Right cardiac atrium (tissue), 5 donors: ENCODE results near the gene HOXA6. TPM values are rescaled to one million over a fixed set of nuclear protein-coding genes. Genes with fewer than 3 reads are reported as not detected.

Source experiments
- ATAC-seq, 2 donors: fragments of 200-7000 bp; cut with Tn5 transposase; one replicate each; pipeline versions ENCODE4 v1.8.0 to v1.9.1; 2020; ENCODE audit warnings: moderate library complexity in 2 of 2, mild to moderate bottlenecking in 1 of 2
- DNase-seq, 3 donors: peaks; one replicate each; pipeline ENCODE4 v3.0.0-alpha.2; 2020
- H3K27ac ChIP-seq: one replicate; pipeline ENCODE4 v1.5.1; 2013; ENCODE audit warnings: mild to moderate bottlenecking, low read length, control low read depth, moderate library complexity
- H3K27me3 ChIP-seq: one replicate; pipeline ENCODE4 v1.6.1; 2013; ENCODE audit not compliant: control insufficient read depth, insufficient read depth
- H3K4me1 ChIP-seq: one replicate; pipeline ENCODE4 v1.6.1; 2013; ENCODE audit warnings: low read length; ENCODE audit not compliant: control insufficient read depth, insufficient read depth
- H3K4me3 ChIP-seq: one replicate; pipeline ENCODE4 v1.5.1; 2013; ENCODE audit warnings: low read length, control low read depth
- H3K9me3 ChIP-seq: one replicate; pipeline ENCODE4 v1.6.1; 2013; ENCODE audit warnings: low read length; ENCODE audit not compliant: control insufficient read depth
- WGBS: extraction: QIAGEN DNeasy Blood & Tissue Kit; methylation state at CpG from one replicate; pipeline ENCODE4 v1.1.7; 2013; 5-methylcytosine and 5-hydroxymethylcytosine counted together
- intact Hi-C, 4 donors: fragments of 100-400 bp; cut with DNase I; formaldehyde crosslinking; loops; one replicate each; pipeline versions ENCODE4 v1.11.0 to v1.14.0; 2022 to 2023
- polyA plus RNA-seq: library from polyadenylated mRNA; stranded (reverse); fragments of 200-250 nt; gene quantifications from one replicate; pipeline ENCODE4 v1.2.3, GENCODE V29; 2013
- total RNA-seq, 4 donors: library from RNA; stranded (reverse); fragmentation: NEBNext Ultra II Directional; extraction: Animal tissue kit (Norgen Biotek cat#: 25700); gene quantifications; one replicate each; pipeline ENCODE4 v1.2.1, GENCODE V29; 2021
- donor health status: healthy with polysubstance abuse.
- donor health status: DM: no; HTN: yes; CAD: no.
- donor health status: DM: no; HTN: no; CAD: no.
- donor health status: DM: no; HTN: yes; CAD: no; lungs with severe emphysema.
- donor health status: DM: yes; HTN: yes; CAD: no.

HOXA6 gene
- total and polyA plus RNA-seq, 5 donors, result not detected

- no peaks in the 10 kb centered on the region for H3K4me1 ChIP-seq
- ATAC-seq (no peak), DNase-seq (no peak)
- intact Hi-C loops, result no loop called here
- peaks cover 3% of the 10 kb centered on the region for H3K27me3 ChIP-seq
- WGBS, result 32% methylated on average over 53 of the region's 53 CpGs
- H3K4me3 ChIP-seq, result no peak overlapping the region
- no peak overlapping the region for H3K27ac ChIP-seq
- H3K9me3 ChIP-seq, result no peaks in the 10 kb centered on the region
Observed at GRCh38 chr7:27139334-27140125, 8.0 kb downstream of the HOXA6 start.

DNA sequence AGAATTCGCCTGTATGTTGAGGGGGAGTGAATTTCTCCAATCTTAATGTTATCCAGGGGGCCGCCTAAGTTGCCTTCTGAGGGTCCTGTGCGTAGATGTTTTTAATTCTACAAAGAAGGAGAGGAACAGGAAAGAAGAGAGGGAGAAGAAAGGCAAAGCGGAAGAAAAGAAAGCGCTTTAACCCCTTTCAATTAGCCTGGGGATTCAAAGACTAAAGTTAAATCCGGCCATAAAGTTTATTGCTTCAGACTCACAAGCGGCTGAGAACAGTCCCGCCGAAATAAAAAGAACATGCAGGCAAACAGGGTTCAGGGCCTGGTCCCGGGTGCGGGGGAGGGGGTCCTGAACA lies 8.6 kb downstream of the HOXA6 start:
- intact Hi-C loops, result no loop called here
- Histone ChIP-seq H3K27ac (no peak overlapping the region), H3K9me3 (no peaks in the 10 kb centered on the region), H3K27me3 (peaks cover 2% of the 10 kb centered on the region), H3K4me3 (no peak overlapping the region), H3K4me1 (no peaks in the 10 kb centered on the region)
- DNase-seq, result no peak
- WGBS, result 56% methylated on average over 11 of the region's 11 CpGs
- no peak for ATAC-seq

- intact Hi-C loops, result no loop called here
- no peak for ATAC-seq
- 68% methylated on average over 1 of the region's 1 CpG for WGBS
- Histone ChIP-seq H3K27me3 (no peaks in the 10 kb centered on the region), H3K4me1 (no peaks in the 10 kb centered on the region), H3K9me3 (no peaks in the 10 kb centered on the region), H3K4me3 (no peak overlapping the region), H3K27ac (no peak overlapping the region)
- DNase-seq, result no peak
Observed at GRCh38 chr7:27138472-27138871, 9.1 kb downstream of the HOXA6 start.

GRCh38 chr7:27137640-27138315 lies 9.8 kb downstream of the HOXA6 start:
- DNase-seq, result no peak
- 55% methylated on average over 2 of the region's 2 CpGs for WGBS
- ATAC-seq, result no peak
- H3K27me3 ChIP-seq, result no peaks in the 10 kb centered on the region
- H3K9me3 ChIP-seq, result no peaks in the 10 kb centered on the region
- no peaks in the 10 kb centered on the region for H3K4me1 ChIP-seq
- intact Hi-C loops, result no loop called here
- no peak overlapping the region for H3K27ac ChIP-seq
- H3K4me3 ChIP-seq, result no peak overlapping the region

- DNase-seq (no peak), ATAC-seq (no peak)
- intact Hi-C loops, result no loop called here
- Histone ChIP-seq H3K27ac (no peak overlapping the region), H3K4me3 (no peak overlapping the region), H3K27me3 (no peaks in the 10 kb centered on the region), H3K4me1 (no peaks in the 10 kb centered on the region), H3K9me3 (no peaks in the 10 kb centered on the region)
- WGBS, result 26% methylated on average over 2 of the region's 2 CpGs
Observed at GRCh38 chr7:27134392-27134791, 13.2 kb downstream of the HOXA6 start.

DNA sequence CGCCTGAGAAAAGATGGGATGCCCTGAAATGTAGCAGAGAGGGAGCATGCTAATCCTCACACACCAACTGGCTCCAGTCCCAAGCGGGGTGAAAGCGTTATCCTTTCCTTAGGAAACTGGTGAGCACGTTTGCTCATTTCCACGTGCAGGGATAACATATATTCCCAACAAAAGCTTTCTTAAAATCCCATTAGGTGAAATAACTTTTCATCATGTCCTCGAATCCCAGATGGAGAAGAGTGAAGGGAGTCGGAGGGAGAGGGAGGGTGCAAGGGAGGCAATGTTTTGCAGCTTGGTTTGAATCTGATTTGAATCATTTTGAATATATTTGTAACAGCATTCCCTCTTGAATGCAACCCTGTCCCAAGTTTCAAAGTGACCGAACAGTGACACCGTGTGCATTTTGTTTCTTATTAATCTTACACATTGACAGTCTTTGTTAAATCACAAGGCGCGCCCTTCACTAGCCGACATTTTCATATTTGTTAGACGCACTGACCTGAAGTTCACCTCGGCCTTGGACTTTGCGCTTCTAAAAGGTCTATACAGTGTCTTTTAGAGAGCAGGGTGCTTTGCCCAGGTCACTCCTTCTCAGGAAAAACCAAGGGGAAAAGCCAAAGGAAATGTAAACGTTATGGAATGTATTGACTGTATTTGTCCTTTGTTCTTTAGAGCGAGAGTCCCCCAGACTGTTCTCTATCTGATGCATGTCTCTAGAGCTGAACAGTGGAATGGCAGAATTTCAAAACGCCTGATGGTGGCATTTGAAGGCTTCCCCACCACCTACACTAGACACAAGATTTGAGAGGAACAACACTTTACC lies 14.0 kb downstream of the HOXA6 start:
- intact Hi-C loops, result no loop called here
- ATAC-seq (no peak), DNase-seq (no peak)
- 28% methylated on average over 18 of the region's 18 CpGs for WGBS
- Histone ChIP-seq H3K27ac (no peak overlapping the region), H3K9me3 (no peaks in the 10 kb centered on the region), H3K27me3 (no peaks in the 10 kb centered on the region), H3K4me1 (no peaks in the 10 kb centered on the region), H3K4me3 (no peak overlapping the region)

DNA sequence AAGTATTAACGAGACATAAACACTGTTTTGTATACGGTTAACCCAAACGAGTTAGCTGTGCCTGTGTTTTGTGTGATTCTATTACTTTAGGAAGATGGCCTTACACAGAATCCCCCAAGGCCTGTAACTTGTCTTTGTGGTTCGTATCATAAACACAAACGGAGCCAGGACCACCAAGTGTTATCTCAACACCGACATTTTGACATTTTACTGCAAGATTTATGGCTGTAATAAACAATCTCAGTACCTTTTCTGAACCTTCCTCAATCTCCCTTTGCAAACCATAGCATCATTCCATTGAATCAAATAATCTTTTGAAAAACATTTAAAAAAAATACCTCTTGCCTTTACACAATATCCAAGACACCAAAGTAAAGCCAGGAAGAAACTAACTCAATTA lies 14.6 kb downstream of the HOXA6 start:
- no peak overlapping the region for H3K27ac ChIP-seq
- 39% methylated on average over 6 of the region's 6 CpGs for WGBS

DNA sequence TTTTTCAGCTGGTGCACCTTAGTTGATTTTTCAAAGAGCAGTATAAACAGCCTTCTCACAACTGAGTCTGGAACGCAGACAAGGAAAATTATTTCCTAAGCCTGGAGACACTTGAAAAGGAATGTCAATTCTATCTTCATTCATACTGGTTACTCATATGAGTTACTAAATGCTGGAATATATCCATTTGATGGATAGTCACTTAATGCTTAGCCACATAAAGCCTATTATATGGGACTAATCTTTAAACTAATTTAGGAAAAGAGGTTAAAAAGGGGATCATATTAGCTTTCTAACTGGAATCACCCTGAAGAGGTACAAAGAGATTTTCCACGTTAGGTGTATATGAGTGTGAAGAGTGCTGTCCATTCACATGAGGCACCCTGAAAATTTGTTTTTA lies 15.4 kb downstream of the HOXA6 start:
- H3K9me3 ChIP-seq, result no peaks in the 10 kb centered on the region
- ATAC-seq (no peak), DNase-seq (no peak)
- no peaks in the 10 kb centered on the region for H3K4me1 ChIP-seq
- WGBS, result 57% methylated on average over 2 of the region's 2 CpGs
- H3K27me3 ChIP-seq, result no peaks in the 10 kb centered on the region
- H3K4me3 ChIP-seq, result no peak overlapping the region
- no peak overlapping the region for H3K27ac ChIP-seq
- intact Hi-C loops, result no loop called here

More for the DNA sequence above, 14.6 kb downstream of the HOXA6 start:
- Histone ChIP-seq H3K27me3 (no peaks in the 10 kb centered on the region), H3K4me3 (no peak overlapping the region), H3K9me3 (no peaks in the 10 kb centered on the region), H3K4me1 (no peaks in the 10 kb centered on the region)
- intact Hi-C loops, result no loop called here
- ATAC-seq, result no peak
- DNase-seq, result no peak

- 29% methylated on average over 12 of the region's 12 CpGs for WGBS
- H3K4me1 ChIP-seq, result no peaks in the 10 kb centered on the region
Observed at GRCh38 chr7:27131390-27131819, 16.2 kb downstream of the HOXA6 start.

GRCh38 chr7:27130540-27131389 lies 16.8 kb downstream of the HOXA6 start, which contains the start of gene HOXA4:
Gene HOXA4 (minus strand): TSS chr7:27130757. CDS start chr7:27130733, 24 bp downstream.
- intact Hi-C loops, result no loop called here
- ATAC-seq, result peak; percentile 96 to 97
- H3K9me3 ChIP-seq, result no peaks in the 10 kb centered on the region
- no peaks in the 10 kb centered on the region for H3K4me1 ChIP-seq
- peak within 1 kb of the TSS; percentile 61 for H3K4me3 ChIP-seq
- peak within 1 kb of the TSS; percentile 69 for H3K27ac ChIP-seq
- DNase-seq, result peak; percentile 79 to 94 (median 93)
- 4% methylated on average over 67 of the region's 67 CpGs for WGBS
- no peaks in the 10 kb centered on the region for H3K27me3 ChIP-seq

More at GRCh38 chr7:27131390-27131819, 16.2 kb downstream of the HOXA6 start:
- DNase-seq, result no peak
- intact Hi-C loops, result no loop called here
- ATAC-seq, result no peak
- no peaks in the 10 kb centered on the region for H3K27me3 ChIP-seq
- no peak overlapping the region for H3K27ac ChIP-seq
- no peaks in the 10 kb centered on the region for H3K9me3 ChIP-seq
- peak overlapping the region; percentile 61 for H3K4me3 ChIP-seq
